GM19023 (cell line): ENCODE results near the gene TCF19.

Experiments used
- ATAC-seq: cut with Tn5 transposase; IDR thresholded peaks from one replicate; pipeline ENCODE4 v1.9.1; 2021; ENCODE audit warnings: mild to moderate bottlenecking, moderate library complexity; ENCODE audit not compliant: unreplicated experiment

TCF19 gene

DNA sequence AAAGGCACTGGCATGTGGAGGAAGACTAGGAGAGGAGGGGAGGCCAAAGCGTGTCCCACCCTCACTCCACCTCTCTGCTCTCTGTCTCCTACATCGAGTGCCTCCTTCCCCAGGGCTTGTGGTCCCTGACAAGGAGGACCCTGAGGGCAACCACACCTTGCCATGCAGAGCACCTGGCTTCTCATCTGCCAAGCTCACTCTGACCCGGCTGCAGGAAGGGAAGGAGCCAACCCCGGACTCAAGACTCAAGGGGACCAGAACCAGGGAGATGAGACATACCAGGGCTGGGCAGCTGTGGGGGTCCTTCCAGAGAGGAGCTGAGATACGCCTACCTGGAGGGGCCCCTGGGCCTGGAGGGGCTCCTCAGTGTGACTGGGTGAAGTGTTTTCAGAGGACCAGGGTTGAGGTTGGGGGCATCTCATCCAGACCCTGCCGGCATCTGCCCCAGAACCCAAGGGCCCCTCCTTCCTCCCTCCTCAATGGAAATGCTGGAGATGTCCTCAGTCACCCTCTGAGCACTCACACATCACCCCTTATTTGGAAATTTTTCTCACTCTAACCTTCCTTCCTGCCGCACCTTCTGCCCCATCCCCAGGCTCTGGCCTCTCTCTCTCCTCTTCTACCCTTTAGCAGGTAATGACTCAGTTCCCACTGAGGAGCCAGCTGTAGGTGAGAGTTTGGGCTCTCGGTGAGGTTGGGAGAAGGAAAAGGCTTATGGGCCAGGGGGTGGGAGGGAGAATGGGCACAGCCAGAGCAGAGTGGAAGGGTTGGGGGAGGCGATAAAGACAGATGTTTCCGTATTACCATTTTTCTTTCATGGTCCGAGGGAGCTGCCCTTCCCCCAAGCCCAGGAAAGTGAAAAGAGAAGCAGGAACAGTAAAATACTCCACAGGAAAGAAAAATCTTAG lies 44.1 kb downstream of the TCF19 start:
- ATAC-seq = no peak

DNA sequence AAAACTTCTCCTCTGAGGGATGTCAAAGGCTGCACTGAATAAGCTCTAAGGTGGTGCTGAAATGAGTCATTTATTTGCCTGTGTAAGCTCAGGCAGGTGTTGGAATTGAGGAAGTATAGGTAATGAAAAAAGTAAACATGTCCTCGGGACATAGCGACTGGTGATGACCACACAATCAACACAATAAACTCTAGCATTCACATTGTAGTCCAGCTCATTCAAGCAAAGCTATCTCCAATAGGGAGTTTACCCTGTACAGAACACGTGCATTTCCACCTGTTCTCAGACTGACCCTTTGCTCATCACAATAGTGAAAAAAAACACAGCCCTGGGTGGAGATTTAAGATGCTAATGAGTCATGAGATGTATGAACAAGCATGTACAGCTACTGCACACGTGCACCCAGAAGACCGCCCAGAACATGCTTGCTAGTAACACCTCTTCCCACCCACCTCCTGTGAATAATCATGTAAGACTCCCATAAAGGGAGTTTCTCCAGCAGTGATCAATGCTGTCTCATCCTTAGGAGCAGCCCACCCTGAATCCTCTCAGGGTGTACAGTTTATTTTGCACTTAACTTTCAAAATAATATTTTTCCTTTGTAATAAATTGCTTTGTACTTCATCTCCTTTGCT lies 45.1 kb downstream of the TCF19 start:
- peak; percentile 58 for ATAC-seq

DNA sequence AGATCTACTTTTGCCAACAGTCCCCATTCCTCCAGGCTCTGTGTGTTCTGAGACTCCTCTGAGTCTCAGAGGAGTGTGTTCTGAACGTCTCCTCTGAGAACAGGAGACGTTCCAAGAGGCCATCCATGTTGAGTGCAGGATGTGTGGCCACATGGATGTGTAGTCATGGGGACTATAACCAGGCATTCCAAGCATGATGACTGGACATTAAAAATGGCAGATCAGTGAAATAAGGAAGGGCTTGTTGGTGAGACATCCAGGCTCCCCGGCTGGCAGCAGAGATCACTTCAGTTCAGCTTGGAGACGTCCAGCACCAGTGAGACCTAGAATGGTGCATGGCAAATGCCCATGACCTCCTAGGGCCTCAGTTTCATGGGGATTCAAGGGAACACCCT lies 46.4 kb downstream of the TCF19 start:
- no peak for ATAC-seq

DNA sequence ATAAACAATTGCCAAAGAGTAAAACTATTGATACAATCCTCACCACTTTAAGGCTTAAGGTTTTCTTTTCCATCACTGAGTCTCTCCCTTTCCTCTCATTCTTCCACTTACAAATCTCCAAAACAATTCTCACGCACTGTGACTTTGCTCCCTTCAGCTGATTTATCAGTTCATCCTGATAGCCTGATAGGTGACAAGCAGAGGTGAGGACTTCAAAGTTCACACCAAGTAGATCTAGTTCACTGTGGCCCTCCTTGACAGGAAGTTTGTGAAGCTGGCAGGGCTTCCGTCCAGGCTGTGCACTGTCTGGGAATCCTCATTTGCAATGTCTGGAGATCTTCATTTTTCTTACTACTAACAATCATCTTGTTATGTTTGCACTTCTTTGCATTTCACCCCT lies 47.2 kb downstream of the TCF19 start:
- no peak for ATAC-seq

- no peak for ATAC-seq
Observed at GRCh38 chr6:31208506-31208905, 50.1 kb downstream of the TCF19 start.

GRCh38 chr6:31209137-31209536 lies 50.7 kb downstream of the TCF19 start:
- no peak for ATAC-seq

DNA sequence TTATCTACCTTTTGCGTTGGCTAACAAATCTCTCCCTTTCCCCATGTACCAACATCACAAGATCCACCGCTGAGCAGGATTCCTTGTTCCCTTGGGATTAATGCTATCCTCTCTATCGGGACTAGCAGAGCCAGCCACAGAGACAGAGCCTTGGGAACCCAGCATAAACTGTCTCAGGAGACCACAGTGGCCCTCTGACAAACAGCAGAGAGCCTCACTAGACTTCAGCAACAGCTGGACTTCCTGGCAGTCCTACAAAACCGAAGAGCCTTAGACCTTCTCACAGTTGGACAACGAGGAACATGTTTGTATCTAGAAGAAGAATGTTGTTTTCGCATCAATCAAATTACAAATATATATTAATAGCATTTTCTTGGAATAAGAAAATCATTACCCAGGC lies 51.7 kb downstream of the TCF19 start:
- ATAC-seq = no peak

DNA sequence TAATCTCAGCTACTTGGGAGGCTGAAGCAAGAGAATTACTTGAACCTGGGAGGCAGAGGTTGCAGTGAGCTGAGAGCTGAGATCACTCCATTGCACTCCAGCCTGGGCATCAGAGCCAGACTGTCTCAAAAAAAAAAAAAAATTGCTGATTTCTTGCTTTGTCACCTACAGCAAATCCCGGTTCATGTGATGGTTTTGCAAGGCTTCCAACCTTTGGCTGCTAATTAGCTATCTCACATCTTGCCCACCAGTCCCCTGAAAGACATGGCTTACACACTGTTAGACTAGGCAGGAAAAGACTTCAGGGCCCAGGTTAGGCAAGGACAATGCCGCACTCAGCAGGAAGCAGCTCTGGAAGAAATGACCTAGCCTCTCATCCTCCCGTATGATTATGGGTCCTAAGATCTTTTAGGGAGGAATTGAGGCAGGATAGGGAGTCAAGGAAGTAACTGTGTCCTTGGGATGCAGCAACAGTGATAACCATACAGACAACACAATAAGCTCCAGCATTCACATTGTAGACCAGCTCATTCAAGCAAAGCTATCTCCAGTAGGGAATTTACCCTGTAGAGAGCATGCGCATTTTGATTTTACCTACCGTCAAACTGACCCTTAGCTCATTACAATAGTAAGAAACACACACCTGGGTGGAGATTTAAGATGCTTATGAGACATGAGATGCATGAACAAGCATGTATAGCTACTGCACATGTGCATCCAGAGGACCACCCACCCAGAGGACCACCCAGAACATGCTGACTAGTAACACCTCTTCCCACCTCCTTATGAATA lies 52.5 kb downstream of the TCF19 start:
- ATAC-seq = no peak
